Activated naive CD8-positive, alpha-beta T cell (primary cell): ENCODE results near the gene CSTB.

Experiments
- H3K27ac Mint-ChIP-seq: one replicate; pipeline ENCODE4 v1.8.0; 2021; ENCODE audit warnings: mixed read lengths
- H3K27me3 Mint-ChIP-seq: one replicate; pipeline ENCODE4 v1.8.0; 2021; ENCODE audit warnings: mixed read lengths
- H3K36me3 Mint-ChIP-seq: one replicate; pipeline ENCODE4 v1.8.0; 2021; ENCODE audit warnings: mixed read lengths
- H3K4me1 Mint-ChIP-seq: one replicate; pipeline ENCODE4 v1.8.0; 2021; ENCODE audit warnings: low read depth, mixed read lengths
- H3K4me3 Mint-ChIP-seq: one replicate; pipeline ENCODE4 v1.8.0; 2021; ENCODE audit warnings: mild to moderate bottlenecking, mixed read lengths
- H3K9me3 Mint-ChIP-seq: one replicate; pipeline ENCODE4 v1.8.0; 2021; ENCODE audit warnings: low read depth, mixed read lengths

The CSTB gene

GRCh38 chr21:43768868-43769167, 7.3 kb downstream of the CSTB start:
- H3K27me3 Mint-ChIP-seq, result no peaks in the 10 kb centered on the region
- no peak overlapping the region for H3K4me3 Mint-ChIP-seq
- H3K4me1 Mint-ChIP-seq, result peaks cover under 1% of the 10 kb centered on the region
- H3K36me3 Mint-ChIP-seq, result peaks cover 3% of the 10 kb centered on the region
- H3K9me3 Mint-ChIP-seq, result no peaks in the 10 kb centered on the region
- H3K27ac Mint-ChIP-seq, result no peak overlapping the region

- Mint-ChIP-seq H3K4me1 (no peaks in the 10 kb centered on the region), H3K4me3 (no peak overlapping the region), H3K27ac (no peak overlapping the region)
Observed at GRCh38 chr21:43767984-43768867, 7.9 kb downstream of the CSTB start.

GRCh38 chr21:43767498-43767983, 8.6 kb downstream of the CSTB start:
- H3K36me3 Mint-ChIP-seq, result peaks cover 5% of the 10 kb centered on the region
- no peak overlapping the region for H3K27ac Mint-ChIP-seq
- H3K4me1 Mint-ChIP-seq, result no peaks in the 10 kb centered on the region
- H3K27me3 Mint-ChIP-seq, result no peaks in the 10 kb centered on the region
- no peaks in the 10 kb centered on the region for H3K9me3 Mint-ChIP-seq
- H3K4me3 Mint-ChIP-seq, result no peak overlapping the region

More at GRCh38 chr21:43767984-43768867, 7.9 kb downstream of the CSTB start:
- Mint-ChIP-seq H3K9me3 (no peaks in the 10 kb centered on the region), H3K27me3 (no peaks in the 10 kb centered on the region), H3K36me3 (peaks cover 4% of the 10 kb centered on the region)

- Mint-ChIP-seq H3K36me3 (peaks cover 5% of the 10 kb centered on the region), H3K27me3 (no peaks in the 10 kb centered on the region), H3K9me3 (no peaks in the 10 kb centered on the region)
Observed at GRCh38 chr21:43766734-43767497, 9.2 kb downstream of the CSTB start.

GRCh38 chr21:43764576-43765495, 11.3 kb downstream of the CSTB start:
- Mint-ChIP-seq H3K4me3 (no peak overlapping the region), H3K4me1 (no peaks in the 10 kb centered on the region), H3K27me3 (no peaks in the 10 kb centered on the region), H3K9me3 (no peaks in the 10 kb centered on the region), H3K36me3 (peaks cover 2% of the 10 kb centered on the region), H3K27ac (no peak overlapping the region)

More at GRCh38 chr21:43766734-43767497, 9.2 kb downstream of the CSTB start:
- Mint-ChIP-seq H3K27ac (peak overlapping the region; percentile 34), H3K4me3 (no peak overlapping the region), H3K4me1 (no peaks in the 10 kb centered on the region)

GRCh38 chr21:43763901-43764523, 12.1 kb downstream of the CSTB start:
- Mint-ChIP-seq H3K4me3 (no peak overlapping the region), H3K4me1 (no peaks in the 10 kb centered on the region), H3K27me3 (no peaks in the 10 kb centered on the region), H3K9me3 (no peaks in the 10 kb centered on the region), H3K36me3 (peaks cover 2% of the 10 kb centered on the region), H3K27ac (no peak overlapping the region)

- Mint-ChIP-seq H3K4me1 (no peaks in the 10 kb centered on the region), H3K4me3 (no peak overlapping the region), H3K9me3 (no peaks in the 10 kb centered on the region), H3K36me3 (peaks cover 2% of the 10 kb centered on the region), H3K27ac (no peak overlapping the region), H3K27me3 (no peaks in the 10 kb centered on the region)
Observed at GRCh38 chr21:43762303-43763128, 13.6 kb downstream of the CSTB start.

- Mint-ChIP-seq H3K27me3 (no peaks in the 10 kb centered on the region), H3K4me3 (no peak overlapping the region), H3K27ac (no peak overlapping the region), H3K4me1 (no peaks in the 10 kb centered on the region), H3K9me3 (no peaks in the 10 kb centered on the region), H3K36me3 (peaks cover 2% of the 10 kb centered on the region)
Observed at GRCh38 chr21:43761886-43762285, 14.2 kb downstream of the CSTB start.

GRCh38 chr21:43760391-43760958, 15.6 kb downstream of the CSTB start:
- Mint-ChIP-seq H3K27ac (no peak overlapping the region), H3K4me3 (no peak overlapping the region), H3K9me3 (no peaks in the 10 kb centered on the region), H3K36me3 (peaks cover 2% of the 10 kb centered on the region), H3K27me3 (no peaks in the 10 kb centered on the region), H3K4me1 (no peaks in the 10 kb centered on the region)

GRCh38 chr21:43759651-43760050, 16.5 kb downstream of the CSTB start:
- H3K36me3 Mint-ChIP-seq, result peaks cover 2% of the 10 kb centered on the region

GRCh38 chr21:43758811-43759210, 17.3 kb downstream of the CSTB start:
- Mint-ChIP-seq H3K27ac (no peak overlapping the region), H3K4me1 (no peaks in the 10 kb centered on the region), H3K9me3 (no peaks in the 10 kb centered on the region), H3K4me3 (no peak overlapping the region), H3K36me3 (peaks cover 2% of the 10 kb centered on the region), H3K27me3 (no peaks in the 10 kb centered on the region)

More at GRCh38 chr21:43759651-43760050, 16.5 kb downstream of the CSTB start:
- H3K4me1 Mint-ChIP-seq, result no peaks in the 10 kb centered on the region
- H3K27me3 Mint-ChIP-seq, result no peaks in the 10 kb centered on the region
- no peak overlapping the region for H3K4me3 Mint-ChIP-seq
- no peaks in the 10 kb centered on the region for H3K9me3 Mint-ChIP-seq
- H3K27ac Mint-ChIP-seq, result no peak overlapping the region

GRCh38 chr21:43758111-43758641, 17.9 kb downstream of the CSTB start:
- H3K9me3 Mint-ChIP-seq, result no peaks in the 10 kb centered on the region
- H3K27me3 Mint-ChIP-seq, result no peaks in the 10 kb centered on the region
- H3K4me1 Mint-ChIP-seq, result no peaks in the 10 kb centered on the region
- peaks cover under 1% of the 10 kb centered on the region for H3K36me3 Mint-ChIP-seq
- H3K27ac Mint-ChIP-seq, result no peak overlapping the region
- H3K4me3 Mint-ChIP-seq, result no peak overlapping the region

- Mint-ChIP-seq H3K36me3 (no peaks in the 10 kb centered on the region), H3K9me3 (no peaks in the 10 kb centered on the region), H3K4me3 (no peak overlapping the region), H3K27ac (no peak overlapping the region), H3K27me3 (no peaks in the 10 kb centered on the region), H3K4me1 (no peaks in the 10 kb centered on the region)
Observed at GRCh38 chr21:43757601-43758000, 18.5 kb downstream of the CSTB start.
